ENCODE results near the gene OR51D1.
A peak's percentile ranks its signal among the peaks of the same experiment; 100 is the strongest.

The OR51D1 gene

GRCh38 chr11:4636962-4637661, at the start of gene OR51D1:
TSS of gene OR51D1 (plus strand) at chr11:4637477. CDS start at chr11:4639791, 2,314 bp downstream.
- peak; percentile 43 to 65 (median 50) for DNase-seq (ENCODE audit: low read depth in 3 of 3)

- DNase-seq (ENCODE audit: low read depth in 3 of 3) = no peak
These were observed 48.3 kb upstream of the OR51D1 start for GRCh38 chr11:4589017-4589416.

- DNase-seq (ENCODE audit: low read depth in 3 of 3) = no peak
These were observed 43.5 kb upstream of the OR51D1 start, which contains the start of gene OR52I1 for GRCh38 chr11:4593739-4594138. TSS of gene OR52I1 (plus strand) at chr11:4594039. CDS start at chr11:4594039, 0 bp downstream.

GRCh38 chr11:4605057-4605456, 32.2 kb upstream of the OR51D1 start:
- no peak for DNase-seq (ENCODE audit: low read depth in 3 of 3)

- no peak for DNase-seq (ENCODE audit: low read depth in 3 of 3)
These were observed 30.9 kb upstream of the OR51D1 start for GRCh38 chr11:4606231-4607015.

- no peak for DNase-seq (ENCODE audit: low read depth in 3 of 3)
These were observed 30.2 kb upstream of the OR51D1 start for GRCh38 chr11:4607096-4607495.

GRCh38 chr11:4607781-4608666, 29.3 kb upstream of the OR51D1 start, which contains the start of gene TRIM68:
TSS of gene TRIM68 (minus strand) at chr11:4608231. CDS start at chr11:4605504, 2,727 bp downstream.
- DNase-seq (ENCODE audit: low read depth in 3 of 3) = peak; percentile 89 to 92 (median 91)

- no peak for DNase-seq (ENCODE audit: low read depth in 3 of 3)
These were observed 26.9 kb upstream of the OR51D1 start for GRCh38 chr11:4610258-4610935.

GRCh38 chr11:4611986-4612385, 25.3 kb upstream of the OR51D1 start:
- no peak for DNase-seq (ENCODE audit: low read depth in 3 of 3)

- no peak for DNase-seq (ENCODE audit: low read depth in 3 of 3)
These were observed 21.3 kb upstream of the OR51D1 start for GRCh38 chr11:4615856-4616444.

- DNase-seq (ENCODE audit: low read depth in 3 of 3) = no peak
These were observed 17.8 kb upstream of the OR51D1 start for GRCh38 chr11:4619514-4619913.

- DNase-seq (ENCODE audit: low read depth in 3 of 3) = peak in 2 of 3 experiments; percentile 26 to 27
These were observed 10.8 kb upstream of the OR51D1 start for GRCh38 chr11:4626207-4627099.

- no peak for DNase-seq (ENCODE audit: low read depth in 3 of 3)
These were observed 1.1 kb upstream of the OR51D1 start for GRCh38 chr11:4636136-4636535.

GRCh38 chr11:4637662-4638047, 378 bp downstream of the OR51D1 start:
- DNase-seq (ENCODE audit: low read depth in 3 of 3) = no peak

GRCh38 chr11:4639931-4640330, 2.7 kb downstream of the OR51D1 start:
- no peak for DNase-seq (ENCODE audit: low read depth in 3 of 3)

- DNase-seq (ENCODE audit: low read depth in 3 of 3) = no peak
These were observed 4.2 kb downstream of the OR51D1 start for GRCh38 chr11:4641501-4641900.

GRCh38 chr11:4642043-4642442, 4.8 kb downstream of the OR51D1 start:
- DNase-seq (ENCODE audit: low read depth in 3 of 3) = no peak

GRCh38 chr11:4643076-4643475, 5.8 kb downstream of the OR51D1 start:
- no peak for DNase-seq (ENCODE audit: low read depth in 3 of 3)

- DNase-seq (ENCODE audit: low read depth in 3 of 3) = no peak
These were observed 6.4 kb downstream of the OR51D1 start, which contains the start of gene OR51E1 for GRCh38 chr11:4643682-4644081. TSS of gene OR51E1 (plus strand) at chr11:4643982. CDS start at chr11:4652527, 8,545 bp downstream.

GRCh38 chr11:4644233-4644632, 7.0 kb downstream of the OR51D1 start:
- DNase-seq (ENCODE audit: low read depth in 3 of 3) = no peak

Measured in stimulated activated CD4-positive, alpha-beta T cell treated with anti-CD3 and anti-CD28 coated beads, TNF-alpha, amount 100 ng/mL, for 24 hours (primary cell).